GF-D8 (cell line): ENCODE data around the gene RAPH1.
"Not testable (repeated sequence)": the region's sequence is repeated elsewhere in the genome, so short reads cannot be mapped to it uniquely, and the experiment has no call there.

Experiments
- DNase-seq: peaks from one replicate; lab custom pipeline; 2025; lab: John Stamatoyannopoulos, UW

The RAPH1 gene

GRCh38 chr2:203432811-203433210 is 102.3 kb downstream of the RAPH1 start:
- no peak for DNase-seq

GRCh38 chr2:203431391-203432185 is 103.5 kb downstream of the RAPH1 start:
- DNase-seq, result no peak

GRCh38 chr2:203429643-203430042 is 105.5 kb downstream of the RAPH1 start:
- DNase-seq, result not testable (repeated sequence)

- no peak for DNase-seq
Measured at GRCh38 chr2:203427061-203427460, 108.0 kb downstream of the RAPH1 start.

- DNase-seq, result no peak
Measured at GRCh38 chr2:203418271-203418670, 116.8 kb downstream of the RAPH1 start.

GRCh38 chr2:203413796-203414195 is 121.3 kb downstream of the RAPH1 start:
- DNase-seq, result no peak

- DNase-seq, result no peak
Measured at GRCh38 chr2:203412546-203413331, 122.4 kb downstream of the RAPH1 start.

- no peak for DNase-seq
Measured at GRCh38 chr2:203407496-203407895, 127.6 kb downstream of the RAPH1 start.

- DNase-seq, result no peak
Measured at GRCh38 chr2:203404996-203405395, 130.1 kb downstream of the RAPH1 start.

- no peak for DNase-seq
Measured at GRCh38 chr2:203400805-203401585, 134.1 kb downstream of the RAPH1 start.

- no peak for DNase-seq
Measured at GRCh38 chr2:203399031-203399430, 136.1 kb downstream of the RAPH1 start.

GRCh38 chr2:203396667-203397066 is 138.4 kb downstream of the RAPH1 start:
- DNase-seq, result no peak

- no peak for DNase-seq
Measured at GRCh38 chr2:203395858-203396257, 139.2 kb downstream of the RAPH1 start.

GRCh38 chr2:203394519-203395227 is 140.4 kb downstream of the RAPH1 start:
- no peak for DNase-seq

GRCh38 chr2:203388153-203388552 is 146.9 kb downstream of the RAPH1 start:
- DNase-seq, result not testable (repeated sequence)

GRCh38 chr2:203383038-203383437 is 152.1 kb downstream of the RAPH1 start:
- DNase-seq, result no peak

GRCh38 chr2:203379156-203379555 is 155.9 kb downstream of the RAPH1 start:
- no peak for DNase-seq

GRCh38 chr2:203376173-203376572 is 158.9 kb downstream of the RAPH1 start:
- no peak for DNase-seq

- DNase-seq, result not testable (repeated sequence)
Measured at GRCh38 chr2:203372706-203373105, 162.4 kb downstream of the RAPH1 start.

GRCh38 chr2:203366639-203367466 is 168.2 kb downstream of the RAPH1 start:
- no peak for DNase-seq

GRCh38 chr2:203361922-203362321 is 173.2 kb downstream of the RAPH1 start:
- no peak for DNase-seq
